Gastroesophageal sphincter (tissue), 3 donors: ENCODE results near the gene TCTN2.

ENCODE experiments used
- POLR2A ChIP-seq, 2 donors: fragments of 450-650 bp; IDR thresholded peaks; one replicate each; pipeline ENCODE4 v1.6.1; 2017; ENCODE audit warnings: antibody characterized with exemption in 2 of 2, mild to moderate bottlenecking in 2 of 2, moderate library complexity in 1 of 2
- POLR2AphosphoS5 ChIP-seq: sonication (generic); formaldehyde crosslinking; IDR thresholded peaks from one replicate; pipeline ENCODE4 v1.6.1; 2017; ENCODE audit warnings: antibody characterized with exemption
- TF ChIP-seq, protein P1 (sequence below), 4 experiments: fragments of 200-600 bp in 2 of 4; fragments of 450-650 bp in 2 of 4; sonication (generic) in 1 of 4; IDR thresholded peaks; one replicate each; pipeline ENCODE4 v1.5.1; 2017 to 2019; ENCODE audit warnings: antibody characterized with exemption in 4 of 4, mild to moderate bottlenecking in 2 of 4, moderate library complexity in 2 of 4

DNA sequence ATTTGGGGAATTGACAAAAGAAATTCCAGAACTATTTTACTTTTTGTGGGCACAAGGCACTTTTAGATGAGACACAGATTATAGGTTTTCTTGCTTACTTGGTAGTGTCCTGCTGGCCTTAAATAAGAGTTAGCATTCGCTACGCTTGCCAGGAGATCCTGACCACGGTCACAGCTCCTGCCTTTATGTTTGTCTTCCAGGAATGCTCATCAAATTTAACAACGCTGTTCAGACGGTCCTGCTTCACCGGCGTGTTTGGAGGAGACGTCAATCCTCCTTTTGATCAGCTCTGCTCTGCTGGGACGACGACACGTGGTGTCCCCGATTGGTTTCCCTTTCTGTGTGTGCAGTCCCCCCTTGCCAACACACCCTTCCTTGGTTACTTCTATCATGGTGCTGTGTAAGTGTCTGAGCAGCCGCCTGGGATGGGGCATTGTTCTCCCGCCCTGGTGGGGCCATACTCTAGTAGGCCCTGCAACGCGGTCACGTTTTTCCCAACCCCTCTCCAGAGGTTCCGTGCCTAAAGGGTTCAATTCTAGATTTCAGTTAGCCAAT, 15.8 kb downstream of the TCTN2 start:
- TF ChIP-seq, protein P1, sequence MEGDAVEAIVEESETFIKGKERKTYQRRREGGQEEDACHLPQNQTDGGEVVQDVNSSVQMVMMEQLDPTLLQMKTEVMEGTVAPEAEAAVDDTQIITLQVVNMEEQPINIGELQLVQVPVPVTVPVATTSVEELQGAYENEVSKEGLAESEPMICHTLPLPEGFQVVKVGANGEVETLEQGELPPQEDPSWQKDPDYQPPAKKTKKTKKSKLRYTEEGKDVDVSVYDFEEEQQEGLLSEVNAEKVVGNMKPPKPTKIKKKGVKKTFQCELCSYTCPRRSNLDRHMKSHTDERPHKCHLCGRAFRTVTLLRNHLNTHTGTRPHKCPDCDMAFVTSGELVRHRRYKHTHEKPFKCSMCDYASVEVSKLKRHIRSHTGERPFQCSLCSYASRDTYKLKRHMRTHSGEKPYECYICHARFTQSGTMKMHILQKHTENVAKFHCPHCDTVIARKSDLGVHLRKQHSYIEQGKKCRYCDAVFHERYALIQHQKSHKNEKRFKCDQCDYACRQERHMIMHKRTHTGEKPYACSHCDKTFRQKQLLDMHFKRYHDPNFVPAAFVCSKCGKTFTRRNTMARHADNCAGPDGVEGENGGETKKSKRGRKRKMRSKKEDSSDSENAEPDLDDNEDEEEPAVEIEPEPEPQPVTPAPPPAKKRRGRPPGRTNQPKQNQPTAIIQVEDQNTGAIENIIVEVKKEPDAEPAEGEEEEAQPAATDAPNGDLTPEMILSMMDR (IDR thresholded peaks at IDR 0.05), result no peak
- TF ChIP-seq POLR2A (IDR thresholded peaks at IDR 0.05) (no peak), POLR2AphosphoS5 (no peak)
